NCI-H1092 treated with DMSO at 0.1 percent for 48 hours (cell line): ENCODE results near the gene CCDC146.
"Not testable (repeated sequence)": the region's sequence is repeated elsewhere in the genome, so short reads cannot be mapped to it uniquely, and the experiment has no call there.

Source experiments
- DNase-seq: peaks from one replicate; lab custom pipeline; 2025; lab: John Stamatoyannopoulos, UW

CCDC146 gene

GRCh38 chr7:77330169-77330882 is 207.9 kb downstream of the CCDC146 start:
- DNase-seq, result no peak

DNA sequence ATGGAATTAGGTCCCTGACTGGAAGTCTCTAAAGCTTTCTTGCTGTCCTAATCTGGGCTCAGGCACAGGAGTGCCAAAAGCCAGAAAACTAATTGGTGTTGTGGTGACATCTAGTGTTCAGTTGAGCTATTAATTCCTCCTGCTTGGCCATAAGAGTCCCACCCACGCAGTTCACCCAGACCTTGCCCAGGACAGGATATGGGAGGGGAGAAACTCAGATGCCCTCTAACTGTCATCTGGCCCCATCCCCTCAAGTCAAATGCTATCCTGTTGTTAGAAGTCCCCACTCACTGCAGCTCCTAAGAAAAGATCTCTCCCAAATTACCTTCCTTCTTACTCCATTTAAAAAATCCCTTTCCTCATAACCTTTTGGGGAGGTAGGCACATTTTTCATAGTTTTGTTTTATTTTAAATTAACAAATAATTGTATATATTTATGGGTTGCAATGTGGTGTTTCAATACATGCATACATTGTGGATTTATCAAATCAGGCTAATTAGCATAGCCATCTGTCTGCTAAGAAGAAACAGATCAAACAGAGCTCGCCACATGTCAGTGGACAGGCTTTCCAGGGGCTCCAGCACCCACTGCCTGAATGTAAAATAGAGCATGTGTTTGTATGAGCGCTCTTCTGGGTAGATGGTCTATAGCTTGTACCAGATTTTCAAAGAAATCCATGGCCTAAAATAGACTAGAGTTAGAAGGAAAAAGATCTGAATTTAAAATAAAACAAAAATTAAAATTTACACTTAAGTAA is 209.7 kb downstream of the CCDC146 start:
- peak; percentile 90 for DNase-seq

GRCh38 chr7:77334039-77334438 is 211.6 kb downstream of the CCDC146 start:
- not testable (repeated sequence) for DNase-seq

DNA sequence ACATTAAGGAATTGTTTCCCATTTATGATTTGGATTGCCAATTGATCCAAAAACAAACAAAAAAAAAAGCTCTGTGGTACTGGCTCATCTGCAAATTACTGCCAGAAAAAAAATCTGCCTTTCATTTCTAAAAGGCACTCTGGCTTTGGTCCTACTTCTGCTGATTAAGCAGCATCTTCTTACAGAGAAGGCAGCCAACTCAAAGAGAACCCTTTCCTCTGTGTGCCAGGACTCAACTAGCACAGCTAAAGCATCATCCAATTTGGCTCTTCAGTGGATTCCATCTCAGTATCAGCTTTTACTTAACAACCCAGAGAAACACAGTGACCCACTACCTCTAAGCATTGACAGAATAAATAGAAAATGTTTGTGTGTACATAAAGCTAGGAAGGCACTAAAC is 213.2 kb downstream of the CCDC146 start:
- peak; percentile 78 for DNase-seq

GRCh38 chr7:77337456-77337990 is 215.1 kb downstream of the CCDC146 start:
- DNase-seq, result no peak

DNA sequence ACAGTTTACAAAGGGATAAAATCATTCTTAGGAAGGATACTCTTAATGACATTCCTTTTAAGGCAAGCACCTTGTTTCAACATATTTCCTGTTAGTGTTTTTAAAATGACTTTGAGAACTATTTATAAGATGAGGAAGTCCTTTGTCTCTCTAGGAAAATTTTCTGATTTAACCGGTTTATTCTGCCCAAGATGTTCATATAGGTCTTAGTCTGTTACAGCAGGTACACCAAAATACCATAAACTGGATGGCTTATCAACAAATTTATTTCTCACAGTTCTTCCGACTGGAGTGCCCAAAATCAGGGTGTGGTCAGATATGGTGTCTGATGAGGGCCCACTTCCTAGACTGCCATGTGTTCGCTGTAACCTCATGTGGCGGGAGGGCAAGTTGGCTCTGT is 215.8 kb downstream of the CCDC146 start:
- DNase-seq, result no peak

- DNase-seq, result no peak
Observed at GRCh38 chr7:77338883-77339629, 216.6 kb downstream of the CCDC146 start.

DNA sequence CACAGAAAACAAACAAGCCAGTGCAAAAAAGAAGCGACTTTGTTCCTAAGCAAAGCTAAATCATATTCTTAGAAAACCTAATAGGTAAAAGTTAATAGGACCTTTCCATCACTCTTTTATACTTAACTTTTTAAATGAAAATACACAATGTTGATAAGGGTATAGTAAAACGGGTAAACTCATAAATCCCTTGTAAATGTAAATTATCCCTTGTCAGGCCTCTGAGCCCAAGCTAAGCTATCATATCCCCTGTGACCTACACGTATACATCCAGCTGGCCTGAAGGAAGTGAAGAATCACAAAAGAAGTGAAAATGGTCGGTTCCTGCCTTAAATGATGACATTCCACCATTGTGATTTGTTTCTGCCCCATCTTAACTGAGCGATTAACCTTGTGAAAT is 217.3 kb downstream of the CCDC146 start:
- DNase-seq, result no peak
